ENCODE measurements around the gene DCBLD2. TPM values are rescaled to one million over a fixed set of nuclear protein-coding genes. Genes with fewer than 3 reads are reported as not detected.

The DCBLD2 gene
- total and polyA plus RNA-seq, 9 of the 15 experiments (the other 6 are each of a cell fraction or from before 2014, with no cell fraction given) = 2.7 to 14.6 (median 7.4) TPM

DNA sequence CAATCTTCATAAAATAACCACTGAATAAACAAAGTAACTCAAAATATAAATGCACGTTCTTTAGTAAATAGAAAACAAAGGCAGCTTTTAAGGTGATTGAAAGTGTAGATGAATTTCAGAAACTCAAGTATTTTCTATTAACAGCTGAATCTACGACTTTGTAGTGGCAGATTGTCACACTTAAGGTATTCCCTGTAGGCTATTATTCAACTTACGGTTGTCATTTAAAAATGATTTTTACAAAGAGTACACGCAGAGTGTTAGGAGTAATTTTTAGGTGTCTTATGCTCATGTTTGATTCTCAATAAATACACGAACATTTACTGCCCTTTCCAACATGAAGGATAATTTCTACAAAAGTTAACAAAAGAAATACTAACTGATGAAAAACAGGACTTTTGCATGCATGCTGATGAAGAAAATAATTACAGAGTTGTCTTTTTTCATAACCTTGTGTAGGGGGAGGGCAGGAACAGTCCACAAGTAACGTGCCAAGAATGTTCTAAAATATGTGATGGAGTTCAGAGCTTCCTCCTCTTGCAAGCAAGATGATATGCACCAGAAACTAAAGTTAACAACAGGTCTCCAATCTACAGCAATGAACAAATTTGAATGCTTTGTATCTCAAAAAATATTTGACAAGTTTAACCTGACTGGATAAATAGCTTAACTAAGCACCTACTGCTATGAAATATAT, 16.7 kb downstream of the DCBLD2 start (continued):
- TF ChIP-seq, protein P1, sequence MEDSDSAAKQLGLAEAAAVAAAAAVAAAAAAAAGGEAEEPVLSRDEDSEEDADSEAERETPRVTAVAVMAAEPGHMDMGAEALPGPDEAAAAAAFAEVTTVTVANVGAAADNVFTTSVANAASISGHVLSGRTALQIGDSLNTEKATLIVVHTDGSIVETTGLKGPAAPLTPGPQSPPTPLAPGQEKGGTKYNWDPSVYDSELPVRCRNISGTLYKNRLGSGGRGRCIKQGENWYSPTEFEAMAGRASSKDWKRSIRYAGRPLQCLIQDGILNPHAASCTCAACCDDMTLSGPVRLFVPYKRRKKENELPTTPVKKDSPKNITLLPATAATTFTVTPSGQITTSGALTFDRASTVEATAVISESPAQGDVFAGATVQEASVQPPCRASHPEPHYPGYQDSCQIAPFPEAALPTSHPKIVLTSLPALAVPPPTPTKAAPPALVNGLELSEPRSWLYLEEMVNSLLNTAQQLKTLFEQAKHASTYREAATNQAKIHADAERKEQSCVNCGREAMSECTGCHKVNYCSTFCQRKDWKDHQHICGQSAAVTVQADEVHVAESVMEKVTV (CRISPR knock-in tag; IDR thresholded peaks at IDR 0.05) = no peak
- TF ChIP-seq, protein P2, sequence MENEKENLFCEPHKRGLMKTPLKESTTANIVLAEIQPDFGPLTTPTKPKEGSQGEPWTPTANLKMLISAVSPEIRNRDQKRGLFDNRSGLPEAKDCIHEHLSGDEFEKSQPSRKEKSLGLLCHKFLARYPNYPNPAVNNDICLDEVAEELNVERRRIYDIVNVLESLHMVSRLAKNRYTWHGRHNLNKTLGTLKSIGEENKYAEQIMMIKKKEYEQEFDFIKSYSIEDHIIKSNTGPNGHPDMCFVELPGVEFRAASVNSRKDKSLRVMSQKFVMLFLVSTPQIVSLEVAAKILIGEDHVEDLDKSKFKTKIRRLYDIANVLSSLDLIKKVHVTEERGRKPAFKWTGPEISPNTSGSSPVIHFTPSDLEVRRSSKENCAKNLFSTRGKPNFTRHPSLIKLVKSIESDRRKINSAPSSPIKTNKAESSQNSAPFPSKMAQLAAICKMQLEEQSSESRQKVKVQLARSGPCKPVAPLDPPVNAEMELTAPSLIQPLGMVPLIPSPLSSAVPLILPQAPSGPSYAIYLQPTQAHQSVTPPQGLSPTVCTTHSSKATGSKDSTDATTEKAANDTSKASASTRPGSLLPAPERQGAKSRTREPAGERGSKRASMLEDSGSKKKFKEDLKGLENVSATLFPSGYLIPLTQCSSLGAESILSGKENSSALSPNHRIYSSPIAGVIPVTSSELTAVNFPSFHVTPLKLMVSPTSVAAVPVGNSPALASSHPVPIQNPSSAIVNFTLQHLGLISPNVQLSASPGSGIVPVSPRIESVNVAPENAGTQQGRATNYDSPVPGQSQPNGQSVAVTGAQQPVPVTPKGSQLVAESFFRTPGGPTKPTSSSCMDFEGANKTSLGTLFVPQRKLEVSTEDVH (IDR thresholded peaks at IDR 0.05; ENCODE audit: low read depth, partially characterized antibody) = no peak
- TF ChIP-seq, protein P3, sequence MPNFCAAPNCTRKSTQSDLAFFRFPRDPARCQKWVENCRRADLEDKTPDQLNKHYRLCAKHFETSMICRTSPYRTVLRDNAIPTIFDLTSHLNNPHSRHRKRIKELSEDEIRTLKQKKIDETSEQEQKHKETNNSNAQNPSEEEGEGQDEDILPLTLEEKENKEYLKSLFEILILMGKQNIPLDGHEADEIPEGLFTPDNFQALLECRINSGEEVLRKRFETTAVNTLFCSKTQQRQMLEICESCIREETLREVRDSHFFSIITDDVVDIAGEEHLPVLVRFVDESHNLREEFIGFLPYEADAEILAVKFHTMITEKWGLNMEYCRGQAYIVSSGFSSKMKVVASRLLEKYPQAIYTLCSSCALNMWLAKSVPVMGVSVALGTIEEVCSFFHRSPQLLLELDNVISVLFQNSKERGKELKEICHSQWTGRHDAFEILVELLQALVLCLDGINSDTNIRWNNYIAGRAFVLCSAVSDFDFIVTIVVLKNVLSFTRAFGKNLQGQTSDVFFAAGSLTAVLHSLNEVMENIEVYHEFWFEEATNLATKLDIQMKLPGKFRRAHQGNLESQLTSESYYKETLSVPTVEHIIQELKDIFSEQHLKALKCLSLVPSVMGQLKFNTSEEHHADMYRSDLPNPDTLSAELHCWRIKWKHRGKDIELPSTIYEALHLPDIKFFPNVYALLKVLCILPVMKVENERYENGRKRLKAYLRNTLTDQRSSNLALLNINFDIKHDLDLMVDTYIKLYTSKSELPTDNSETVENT (CRISPR knock-in tag; IDR thresholded peaks at IDR 0.05) = no peak
